ENCODE measurements around the gene SPARC.

Gene SPARC

GRCh38 chr5:151619812-151620460, 66.8 kb downstream of the SPARC start:
- H3K9ac ChIP-seq (ENCODE audit: low read length): no peak overlapping the region
- H3K4me3 ChIP-seq (ENCODE audit: low read length): no peak overlapping the region
- no peaks in the 10 kb centered on the region for H3K36me3 ChIP-seq (ENCODE audit: control insufficient read depth, insufficient read depth, low read length)
- peaks cover 2% of the 10 kb centered on the region for H3K27me3 ChIP-seq (ENCODE audit: control insufficient read depth, insufficient read depth, low read length)
- H3K27ac ChIP-seq (ENCODE audit: low read depth, low read length): no peak overlapping the region
- no peaks in the 10 kb centered on the region for H3K4me1 ChIP-seq (ENCODE audit: control insufficient read depth, insufficient read depth, low read length)

GRCh38 chr5:151618907-151619306, 67.8 kb downstream of the SPARC start:
- no peak overlapping the region for H3K9ac ChIP-seq (ENCODE audit: low read length)
- H3K27me3 ChIP-seq (ENCODE audit: control insufficient read depth, insufficient read depth, low read length): peaks cover 2% of the 10 kb centered on the region
- no peak overlapping the region for H3K27ac ChIP-seq (ENCODE audit: low read depth, low read length)
- H3K4me3 ChIP-seq (ENCODE audit: low read length): no peak overlapping the region
- no peaks in the 10 kb centered on the region for H3K4me1 ChIP-seq (ENCODE audit: control insufficient read depth, insufficient read depth, low read length)
- H3K36me3 ChIP-seq (ENCODE audit: control insufficient read depth, insufficient read depth, low read length): no peaks in the 10 kb centered on the region

- peaks cover 3% of the 10 kb centered on the region for H3K27me3 ChIP-seq (ENCODE audit: control insufficient read depth, insufficient read depth, low read length)
- H3K36me3 ChIP-seq (ENCODE audit: control insufficient read depth, insufficient read depth, low read length): no peaks in the 10 kb centered on the region
These were observed 68.6 kb downstream of the SPARC start for GRCh38 chr5:151617841-151618710.

GRCh38 chr5:151617383-151617840, 69.3 kb downstream of the SPARC start:
- H3K27ac ChIP-seq (ENCODE audit: low read depth, low read length): no peak overlapping the region
- no peaks in the 10 kb centered on the region for H3K4me1 ChIP-seq (ENCODE audit: control insufficient read depth, insufficient read depth, low read length)
- H3K27me3 ChIP-seq (ENCODE audit: control insufficient read depth, insufficient read depth, low read length): peaks cover 4% of the 10 kb centered on the region
- H3K4me3 ChIP-seq (ENCODE audit: low read length): no peak overlapping the region
- H3K36me3 ChIP-seq (ENCODE audit: control insufficient read depth, insufficient read depth, low read length): no peaks in the 10 kb centered on the region
- H3K9ac ChIP-seq (ENCODE audit: low read length): no peak overlapping the region

More at GRCh38 chr5:151617841-151618710, 68.6 kb downstream of the SPARC start:
- Histone ChIP-seq H3K9ac (ENCODE audit: low read length) (no peak overlapping the region), H3K27ac (ENCODE audit: low read depth, low read length) (no peak overlapping the region), H3K4me3 (ENCODE audit: low read length) (no peak overlapping the region), H3K4me1 (ENCODE audit: control insufficient read depth, insufficient read depth, low read length) (no peaks in the 10 kb centered on the region)

- H3K36me3 ChIP-seq (ENCODE audit: control insufficient read depth, insufficient read depth, low read length): no peaks in the 10 kb centered on the region
- H3K27me3 ChIP-seq (ENCODE audit: control insufficient read depth, insufficient read depth, low read length): peaks cover 4% of the 10 kb centered on the region
- no peak overlapping the region for H3K27ac ChIP-seq (ENCODE audit: low read depth, low read length)
- no peak overlapping the region for H3K9ac ChIP-seq (ENCODE audit: low read length)
- H3K4me3 ChIP-seq (ENCODE audit: low read length): no peak overlapping the region
- no peaks in the 10 kb centered on the region for H3K4me1 ChIP-seq (ENCODE audit: control insufficient read depth, insufficient read depth, low read length)
These were observed 71.3 kb downstream of the SPARC start for GRCh38 chr5:151615431-151615830.

- peaks cover 4% of the 10 kb centered on the region for H3K27me3 ChIP-seq (ENCODE audit: control insufficient read depth, insufficient read depth, low read length)
- no peaks in the 10 kb centered on the region for H3K36me3 ChIP-seq (ENCODE audit: control insufficient read depth, insufficient read depth, low read length)
- H3K9ac ChIP-seq (ENCODE audit: low read length): no peak overlapping the region
- no peak overlapping the region for H3K4me3 ChIP-seq (ENCODE audit: low read length)
- no peaks in the 10 kb centered on the region for H3K4me1 ChIP-seq (ENCODE audit: control insufficient read depth, insufficient read depth, low read length)
- H3K27ac ChIP-seq (ENCODE audit: low read depth, low read length): no peak overlapping the region
These were observed 72.2 kb downstream of the SPARC start for GRCh38 chr5:151614565-151614964.

GRCh38 chr5:151612689-151613427, 73.9 kb downstream of the SPARC start:
- Histone ChIP-seq H3K9ac (ENCODE audit: low read length) (no peak overlapping the region), H3K36me3 (ENCODE audit: control insufficient read depth, insufficient read depth, low read length) (no peaks in the 10 kb centered on the region), H3K27ac (ENCODE audit: low read depth, low read length) (no peak overlapping the region), H3K4me3 (ENCODE audit: low read length) (no peak overlapping the region), H3K27me3 (ENCODE audit: control insufficient read depth, insufficient read depth, low read length) (peaks cover 4% of the 10 kb centered on the region), H3K4me1 (ENCODE audit: control insufficient read depth, insufficient read depth, low read length) (no peaks in the 10 kb centered on the region)

GRCh38 chr5:151611127-151611775, 75.5 kb downstream of the SPARC start:
- no peak overlapping the region for H3K27ac ChIP-seq (ENCODE audit: low read depth, low read length)
- no peaks in the 10 kb centered on the region for H3K36me3 ChIP-seq (ENCODE audit: control insufficient read depth, insufficient read depth, low read length)
- no peaks in the 10 kb centered on the region for H3K4me1 ChIP-seq (ENCODE audit: control insufficient read depth, insufficient read depth, low read length)
- H3K27me3 ChIP-seq (ENCODE audit: control insufficient read depth, insufficient read depth, low read length): peaks cover 4% of the 10 kb centered on the region
- H3K4me3 ChIP-seq (ENCODE audit: low read length): no peak overlapping the region
- H3K9ac ChIP-seq (ENCODE audit: low read length): no peak overlapping the region

Data from rectal smooth muscle tissue (tissue), 1 donor.